ENCODE measurements around the gene FAM124A.
A peak's percentile ranks its signal among the peaks of the same experiment; 100 is the strongest.
"Not testable (repeated sequence)": the region's sequence is repeated elsewhere in the genome, so short reads cannot be mapped to it uniquely, and the experiment has no call there.

The FAM124A gene

GRCh38 chr13:51275101-51275500, 52.9 kb downstream of the FAM124A start:
- no peak for DNase-seq

DNA sequence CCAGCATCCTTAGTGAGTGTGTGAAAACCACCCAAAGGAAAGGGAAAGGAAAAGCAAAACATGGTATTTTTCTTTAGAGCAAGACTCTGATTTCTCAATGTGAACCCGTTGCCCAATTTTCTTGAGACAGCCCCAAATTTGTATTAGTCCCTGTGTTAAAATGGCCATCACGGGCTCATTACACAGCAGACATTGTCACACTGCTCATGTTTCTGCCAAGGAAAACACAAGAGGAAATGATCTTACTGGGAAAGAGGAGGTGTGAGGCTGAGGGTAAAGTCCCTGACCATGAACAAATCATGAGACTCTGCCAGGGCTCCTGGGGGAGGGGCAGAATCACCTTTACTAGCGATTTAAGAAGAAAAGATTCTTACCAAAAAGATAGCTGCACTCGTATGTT, 54.4 kb downstream of the FAM124A start:
- DNase-seq = no peak

- DNase-seq = no peak
Observed at GRCh38 chr13:51277928-51278327, 55.7 kb downstream of the FAM124A start.

- DNase-seq = no peak
Observed at GRCh38 chr13:51278426-51279130, 56.4 kb downstream of the FAM124A start.

- no peak for DNase-seq
Observed at GRCh38 chr13:51280379-51280940, 58.3 kb downstream of the FAM124A start.

GRCh38 chr13:51282322-51282721, 60.1 kb downstream of the FAM124A start:
- DNase-seq = no peak

GRCh38 chr13:51282923-51283322, 60.7 kb downstream of the FAM124A start:
- DNase-seq = not testable (repeated sequence)

- DNase-seq = no peak
Observed at GRCh38 chr13:51283371-51283770, 61.2 kb downstream of the FAM124A start.

DNA sequence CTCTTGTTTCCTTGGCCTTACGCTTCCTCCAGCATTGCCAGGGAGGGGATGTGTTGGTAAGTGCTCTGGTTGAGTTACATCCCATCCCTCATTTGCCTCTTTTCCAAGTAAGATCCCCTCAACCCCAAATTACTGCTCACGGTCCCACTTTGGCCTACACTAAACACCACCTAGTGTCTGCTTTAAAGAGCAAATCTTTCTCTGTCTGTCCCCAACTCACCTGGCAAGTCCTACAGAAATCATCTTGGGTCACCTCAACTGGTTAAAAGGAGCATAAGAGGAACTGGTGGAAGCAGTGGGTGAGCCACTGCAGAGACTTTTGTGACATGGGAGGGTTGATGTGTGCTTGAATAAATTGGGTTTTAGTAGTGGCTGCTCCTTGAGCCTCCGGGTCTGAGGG, 62.1 kb downstream of the FAM124A start:
- no peak for DNase-seq

GRCh38 chr13:51286135-51287002, 64.2 kb downstream of the FAM124A start:
- peak; percentile 55 for DNase-seq

- no peak for DNase-seq
Observed at GRCh38 chr13:51287758-51288157, 65.6 kb downstream of the FAM124A start.

DNA sequence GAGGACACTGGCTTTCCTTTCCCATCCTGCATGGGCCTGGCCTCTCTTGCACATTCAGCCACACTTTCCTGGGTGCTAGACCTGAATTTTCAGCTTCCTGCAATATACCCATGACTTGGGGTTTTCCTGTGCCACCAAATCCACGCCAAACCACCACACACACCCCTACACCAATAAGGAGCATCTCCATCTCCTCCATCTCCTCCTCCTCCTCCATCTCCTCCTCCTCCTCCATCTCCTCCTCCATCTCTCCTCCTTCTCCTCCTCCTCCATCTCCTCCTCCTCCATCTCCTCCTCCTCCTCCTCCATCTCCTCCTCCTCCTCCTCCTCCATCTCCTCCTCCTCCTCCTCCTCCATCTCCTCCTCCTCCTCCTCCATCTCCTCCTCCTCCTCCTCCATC, 66.1 kb downstream of the FAM124A start:
- not testable (repeated sequence) for DNase-seq

DNA sequence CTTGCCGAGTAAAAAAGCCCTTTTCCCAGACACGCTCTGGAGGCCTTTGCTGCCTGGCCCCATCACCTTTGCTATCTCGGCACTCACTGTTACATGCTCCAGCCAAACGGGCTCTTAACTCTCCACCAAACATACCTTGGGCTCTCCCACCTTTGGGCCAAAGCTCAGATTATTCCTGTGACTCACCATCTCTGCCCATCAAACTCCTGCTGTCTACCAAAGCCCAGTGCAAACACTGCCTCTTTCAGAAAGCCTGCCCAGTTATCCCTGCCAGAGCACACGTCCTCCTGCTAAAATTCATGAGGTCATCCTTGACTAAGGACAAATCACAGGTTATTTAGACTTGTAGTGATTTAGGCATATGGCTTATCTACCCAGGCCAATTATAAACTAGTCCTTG, 69.1 kb downstream of the FAM124A start:
- DNase-seq = no peak

- no peak for DNase-seq
Observed at GRCh38 chr13:51292000-51292565, 69.9 kb downstream of the FAM124A start.

DNA sequence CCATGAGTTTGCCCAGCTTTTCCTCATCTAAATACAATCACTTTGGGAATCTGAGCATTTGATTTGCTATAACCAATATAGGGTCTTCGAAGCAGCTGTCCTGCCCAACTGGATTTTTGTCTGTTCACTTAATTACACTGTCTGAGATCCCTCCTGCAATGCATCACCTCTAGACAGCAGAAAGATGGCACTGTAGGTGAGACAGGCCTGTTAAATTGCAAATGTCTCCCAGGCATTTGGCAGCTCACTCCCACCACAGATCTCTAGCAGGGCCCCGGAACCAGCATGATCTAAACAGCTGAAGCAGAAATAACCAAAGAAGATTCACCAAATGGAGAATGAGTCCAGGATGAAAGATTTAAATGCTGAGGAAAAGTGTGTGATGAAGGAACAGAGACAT, 75.4 kb downstream of the FAM124A start:
- DNase-seq = no peak

GRCh38 chr13:51298812-51299211, 76.6 kb downstream of the FAM124A start:
- no peak for DNase-seq

- no peak for DNase-seq
Observed at GRCh38 chr13:51303063-51303552, 80.9 kb downstream of the FAM124A start.

DNA sequence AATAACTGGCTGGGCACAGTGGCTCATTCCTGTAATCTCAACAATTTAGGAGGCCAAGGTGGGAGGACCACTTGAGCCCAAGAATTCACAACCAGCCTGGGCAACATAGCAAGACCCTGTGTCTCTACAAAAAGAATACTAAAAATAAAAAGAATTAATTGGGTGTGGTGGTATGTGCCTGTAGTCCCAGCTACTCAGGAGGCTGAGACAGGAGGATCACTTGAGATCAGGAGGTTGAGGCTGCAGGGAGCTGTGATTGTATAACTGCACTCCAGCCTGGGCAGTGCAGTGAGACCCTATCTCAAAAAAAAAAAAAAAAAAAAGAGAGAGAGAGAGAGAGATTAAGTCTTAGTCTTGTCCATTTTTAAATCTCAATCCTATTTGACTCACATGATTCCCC, 81.7 kb downstream of the FAM124A start:
- DNase-seq = no peak

DNA sequence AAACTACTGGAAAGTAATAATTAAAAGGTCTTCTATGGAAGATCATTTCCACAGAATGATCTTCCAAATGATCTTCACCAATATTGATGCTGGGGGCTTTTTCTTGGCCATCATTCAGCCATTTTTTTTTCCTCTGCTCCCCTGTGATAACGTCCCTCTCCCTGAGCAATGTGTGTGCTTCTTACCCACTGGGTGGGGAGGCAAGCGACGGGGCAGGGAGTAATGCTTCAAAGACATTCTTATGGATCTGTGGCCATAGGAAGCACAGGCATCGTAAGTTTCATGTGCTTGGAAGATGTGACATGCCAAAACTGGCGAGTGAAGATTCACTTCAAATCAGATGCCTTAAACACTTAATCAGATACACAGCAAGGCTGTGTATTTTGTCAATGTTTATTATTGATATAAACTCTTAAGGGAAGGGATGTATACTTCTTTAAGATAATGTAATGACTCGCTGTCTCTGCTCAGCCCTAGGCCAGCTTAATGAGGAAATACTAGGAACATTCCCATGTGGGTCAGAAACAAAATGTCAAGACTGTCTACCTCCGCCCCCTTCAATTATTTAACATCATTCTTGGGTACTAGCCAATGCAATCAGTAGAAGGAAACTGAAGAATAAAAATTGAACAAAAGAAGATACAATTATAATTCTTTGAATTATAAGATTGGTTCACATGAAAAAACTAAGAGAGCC, 83.2 kb downstream of the FAM124A start:
- no peak for DNase-seq

DNA sequence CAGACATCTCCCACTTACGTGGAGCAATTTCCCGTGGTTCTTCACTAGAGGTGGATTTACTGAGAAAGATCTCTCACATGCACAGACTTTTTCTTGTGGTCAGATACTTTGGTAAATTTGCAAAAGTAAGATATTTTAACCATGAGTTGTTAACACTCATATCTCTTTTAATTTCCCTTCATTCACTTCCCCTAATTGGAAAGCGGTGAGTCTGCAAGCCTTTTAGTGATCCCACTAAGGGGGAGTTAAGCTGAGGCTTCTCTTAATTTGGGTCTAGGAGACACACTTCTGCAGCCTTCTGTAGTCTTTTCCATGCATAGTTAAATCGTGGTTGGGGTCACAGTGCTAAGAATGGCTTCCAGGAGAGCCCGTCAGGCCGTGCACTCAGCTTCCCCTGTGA, 86.6 kb downstream of the FAM124A start:
- no peak for DNase-seq

DNA sequence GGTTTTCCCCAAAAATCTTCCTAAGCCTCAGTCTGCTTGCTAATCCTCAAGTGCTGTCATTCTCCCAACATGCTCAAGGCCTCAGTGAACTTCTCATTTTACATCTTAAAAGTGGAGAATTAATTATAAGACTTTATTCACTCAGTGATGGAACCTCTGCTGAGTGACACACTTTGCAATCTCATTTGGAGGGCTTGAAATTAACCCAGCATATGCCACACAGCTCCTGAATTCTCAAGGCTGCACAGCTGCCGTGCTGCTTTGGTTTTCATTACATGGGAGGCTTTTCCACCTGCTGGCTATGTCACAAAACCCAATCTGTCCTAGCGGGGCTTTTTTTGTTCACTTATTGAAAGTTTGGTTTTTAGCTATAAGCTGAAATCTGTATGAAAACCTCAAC, 89.0 kb downstream of the FAM124A start:
- DNase-seq = no peak

GRCh38 chr13:51311957-51312520, 89.8 kb downstream of the FAM124A start:
- DNase-seq = no peak
